ENCODE measurements around the gene TSHR.

DNA sequence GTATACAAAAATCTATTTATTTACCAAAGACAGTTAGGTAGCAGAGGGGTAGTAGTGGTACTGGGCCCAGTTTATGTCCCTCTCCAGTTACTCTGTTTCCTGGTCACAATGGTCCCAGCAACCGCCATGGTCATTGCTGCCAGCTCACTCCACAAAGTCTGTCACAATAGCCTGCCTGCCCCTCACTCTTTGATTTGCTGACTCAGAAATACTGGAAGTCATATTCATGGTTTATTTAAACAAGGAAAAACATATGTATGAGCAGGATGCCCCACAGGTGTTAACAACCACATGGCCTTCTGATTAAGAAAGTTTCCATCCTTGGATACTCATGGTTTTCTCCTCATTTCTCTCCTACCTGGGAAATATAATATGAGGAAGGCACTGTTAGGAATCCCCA lies 49.2 kb downstream of the TSHR start:
- TF ChIP-seq CTCF (conservative IDR thresholded peaks at IDR 0.05; ENCODE audit: low read depth, low read length) = no peak
- TF ChIP-seq CEBPB (IDR thresholded peaks at IDR 0.05; ENCODE audit: low read depth, low read length) = no peak
- no peak for TF ChIP-seq RAD21 (IDR thresholded peaks at IDR 0.05; ENCODE audit: low read length)
- TF ChIP-seq MAZ (IDR thresholded peaks at IDR 0.05; ENCODE audit: borderline replicate concordance, low read depth, low read length) = no peak
- TF ChIP-seq MXI1 (IDR thresholded peaks at IDR 0.05; ENCODE audit: borderline replicate concordance, low read depth, low read length) = no peak
- no peak for TF ChIP-seq POLR2A (IDR thresholded peaks at IDR 0.05; ENCODE audit: low read depth, low read length)
- no peak for TF ChIP-seq SMC3 (IDR thresholded peaks at IDR 0.05; ENCODE audit: low read depth, low read length)
